ENCODE results near the gene SIK1.
"Not testable (repeated sequence)": the region's sequence is repeated elsewhere in the genome, so short reads cannot be mapped to it uniquely, and the experiment has no call there.

SIK1 gene

GRCh38 chr21:43426404-43427241, at the start of gene SIK1:
Gene SIK1, minus strand, starts transcription at chr21:43427131. Its CDS starts 953 bp downstream, at chr21:43426178.
- H3K9ac ChIP-seq (ENCODE audit: low read length); H3K4me1 ChIP-seq (ENCODE audit: control insufficient read depth, insufficient read depth, low read length); H3K9me3 ChIP-seq (ENCODE audit: control insufficient read depth, low read length); H3K36me3 ChIP-seq (ENCODE audit: control insufficient read depth, insufficient read depth, low read length); H3K4me3 ChIP-seq (ENCODE audit: low read length); H3K27me3 ChIP-seq (ENCODE audit: control insufficient read depth, insufficient read depth, low read length): not testable (repeated sequence)

GRCh38 chr21:43471597-43472242, 44.8 kb upstream of the SIK1 start:
- H3K9me3 ChIP-seq (ENCODE audit: control insufficient read depth, low read length); H3K4me3 ChIP-seq (ENCODE audit: low read length); H3K36me3 ChIP-seq (ENCODE audit: control insufficient read depth, insufficient read depth, low read length); H3K4me1 ChIP-seq (ENCODE audit: control insufficient read depth, insufficient read depth, low read length); H3K9ac ChIP-seq (ENCODE audit: low read length); H3K27me3 ChIP-seq (ENCODE audit: control insufficient read depth, insufficient read depth, low read length): not testable (repeated sequence)

GRCh38 chr21:43469719-43470458, 43.0 kb upstream of the SIK1 start:
- not testable (repeated sequence) for H3K4me3 ChIP-seq (ENCODE audit: low read length); H3K9ac ChIP-seq (ENCODE audit: low read length); H3K9me3 ChIP-seq (ENCODE audit: control insufficient read depth, low read length); H3K27me3 ChIP-seq (ENCODE audit: control insufficient read depth, insufficient read depth, low read length); H3K36me3 ChIP-seq (ENCODE audit: control insufficient read depth, insufficient read depth, low read length); H3K4me1 ChIP-seq (ENCODE audit: control insufficient read depth, insufficient read depth, low read length)

- no peaks in the 10 kb centered on the region for H3K9me3 ChIP-seq (ENCODE audit: control insufficient read depth, low read length)
- no peaks in the 10 kb centered on the region for H3K4me1 ChIP-seq (ENCODE audit: control insufficient read depth, insufficient read depth, low read length)
- no peaks in the 10 kb centered on the region for H3K27me3 ChIP-seq (ENCODE audit: control insufficient read depth, insufficient read depth, low read length)
- no peak overlapping the region for H3K9ac ChIP-seq (ENCODE audit: low read length)
- H3K4me3 ChIP-seq (ENCODE audit: low read length): no peak overlapping the region
- H3K36me3 ChIP-seq (ENCODE audit: control insufficient read depth, insufficient read depth, low read length): no peaks in the 10 kb centered on the region
Measured at GRCh38 chr21:43467785-43468184, 40.9 kb upstream of the SIK1 start.

GRCh38 chr21:43465159-43465558, 38.2 kb upstream of the SIK1 start:
- not testable (repeated sequence) for H3K4me3 ChIP-seq (ENCODE audit: low read length); H3K4me1 ChIP-seq (ENCODE audit: control insufficient read depth, insufficient read depth, low read length); H3K9me3 ChIP-seq (ENCODE audit: control insufficient read depth, low read length); H3K9ac ChIP-seq (ENCODE audit: low read length); H3K27me3 ChIP-seq (ENCODE audit: control insufficient read depth, insufficient read depth, low read length); H3K36me3 ChIP-seq (ENCODE audit: control insufficient read depth, insufficient read depth, low read length)

GRCh38 chr21:43463498-43464261, 36.7 kb upstream of the SIK1 start:
- H3K4me1 ChIP-seq (ENCODE audit: control insufficient read depth, insufficient read depth, low read length); H3K4me3 ChIP-seq (ENCODE audit: low read length); H3K27me3 ChIP-seq (ENCODE audit: control insufficient read depth, insufficient read depth, low read length); H3K36me3 ChIP-seq (ENCODE audit: control insufficient read depth, insufficient read depth, low read length); H3K9ac ChIP-seq (ENCODE audit: low read length); H3K9me3 ChIP-seq (ENCODE audit: control insufficient read depth, low read length): not testable (repeated sequence)

- H3K4me3 ChIP-seq (ENCODE audit: low read length); H3K27me3 ChIP-seq (ENCODE audit: control insufficient read depth, insufficient read depth, low read length); H3K36me3 ChIP-seq (ENCODE audit: control insufficient read depth, insufficient read depth, low read length); H3K4me1 ChIP-seq (ENCODE audit: control insufficient read depth, insufficient read depth, low read length); H3K9me3 ChIP-seq (ENCODE audit: control insufficient read depth, low read length); H3K9ac ChIP-seq (ENCODE audit: low read length): not testable (repeated sequence)
Measured at GRCh38 chr21:43462932-43463331, 36.0 kb upstream of the SIK1 start.

- H3K4me1 ChIP-seq (ENCODE audit: control insufficient read depth, insufficient read depth, low read length); H3K9me3 ChIP-seq (ENCODE audit: control insufficient read depth, low read length); H3K9ac ChIP-seq (ENCODE audit: low read length); H3K27me3 ChIP-seq (ENCODE audit: control insufficient read depth, insufficient read depth, low read length); H3K4me3 ChIP-seq (ENCODE audit: low read length); H3K36me3 ChIP-seq (ENCODE audit: control insufficient read depth, insufficient read depth, low read length): not testable (repeated sequence)
Measured at GRCh38 chr21:43460475-43460874, 33.5 kb upstream of the SIK1 start.

- not testable (repeated sequence) for H3K4me1 ChIP-seq (ENCODE audit: control insufficient read depth, insufficient read depth, low read length)
Measured at GRCh38 chr21:43458995-43459394, 32.1 kb upstream of the SIK1 start.

GRCh38 chr21:43456616-43457314, 29.8 kb upstream of the SIK1 start:
- not testable (repeated sequence) for H3K9ac ChIP-seq (ENCODE audit: low read length); H3K4me1 ChIP-seq (ENCODE audit: control insufficient read depth, insufficient read depth, low read length); H3K4me3 ChIP-seq (ENCODE audit: low read length); H3K27me3 ChIP-seq (ENCODE audit: control insufficient read depth, insufficient read depth, low read length); H3K36me3 ChIP-seq (ENCODE audit: control insufficient read depth, insufficient read depth, low read length); H3K9me3 ChIP-seq (ENCODE audit: control insufficient read depth, low read length)

More at GRCh38 chr21:43458995-43459394, 32.1 kb upstream of the SIK1 start:
- not testable (repeated sequence) for H3K4me3 ChIP-seq (ENCODE audit: low read length); H3K9me3 ChIP-seq (ENCODE audit: control insufficient read depth, low read length); H3K27me3 ChIP-seq (ENCODE audit: control insufficient read depth, insufficient read depth, low read length); H3K36me3 ChIP-seq (ENCODE audit: control insufficient read depth, insufficient read depth, low read length); H3K9ac ChIP-seq (ENCODE audit: low read length)

GRCh38 chr21:43455717-43456116, 28.8 kb upstream of the SIK1 start:
- not testable (repeated sequence) for H3K27me3 ChIP-seq (ENCODE audit: control insufficient read depth, insufficient read depth, low read length); H3K4me1 ChIP-seq (ENCODE audit: control insufficient read depth, insufficient read depth, low read length); H3K4me3 ChIP-seq (ENCODE audit: low read length); H3K9me3 ChIP-seq (ENCODE audit: control insufficient read depth, low read length); H3K9ac ChIP-seq (ENCODE audit: low read length); H3K36me3 ChIP-seq (ENCODE audit: control insufficient read depth, insufficient read depth, low read length)
